ENCODE measurements around the gene BUB1B.
"Not testable (repeated sequence)": the region's sequence is repeated elsewhere in the genome, so short reads cannot be mapped to it uniquely, and the experiment has no call there.

Gene BUB1B

DNA sequence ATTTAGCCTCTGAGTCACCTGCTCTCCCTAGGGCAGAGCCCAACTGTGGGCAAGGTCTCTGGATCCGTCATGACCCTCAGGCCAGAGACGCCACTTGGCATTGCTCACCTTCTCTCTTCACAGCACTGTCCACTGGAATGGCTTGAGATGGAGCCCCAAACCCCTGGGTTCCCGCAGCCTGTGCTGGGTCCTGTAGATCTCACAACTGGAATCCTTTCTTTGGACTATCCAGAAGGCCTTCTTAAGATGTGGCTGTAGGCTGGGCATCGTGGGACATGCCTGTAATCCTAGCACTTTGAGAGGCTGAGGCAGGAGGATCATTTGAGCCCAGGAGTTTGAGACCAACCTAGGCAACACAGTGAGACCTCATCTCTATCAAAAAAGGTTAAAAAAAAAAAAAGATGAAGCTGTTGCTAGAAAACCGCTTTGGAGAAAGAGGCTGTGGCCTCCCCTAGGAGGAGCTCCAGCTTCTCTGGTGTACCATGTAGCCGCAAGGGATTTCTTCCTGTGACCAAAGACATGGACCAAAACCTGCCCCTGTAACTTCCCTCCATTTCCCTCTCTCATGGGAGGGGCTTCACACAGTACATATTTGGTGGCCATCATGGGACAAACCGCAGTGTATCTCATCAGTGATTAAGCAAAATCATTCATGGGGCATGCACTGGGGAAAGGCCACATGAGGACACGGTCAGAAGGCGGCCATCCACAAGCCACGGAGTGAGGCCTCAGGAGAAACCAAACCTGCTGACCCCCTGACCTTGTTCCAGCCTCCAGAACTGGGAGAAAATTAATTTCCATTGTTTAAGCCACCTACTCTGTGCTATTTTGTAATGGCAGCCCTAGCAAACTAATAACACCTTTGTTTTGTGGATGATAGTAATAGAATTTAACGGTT lies 23.3 kb upstream of the BUB1B start:
- no peak for DNase-seq

DNA sequence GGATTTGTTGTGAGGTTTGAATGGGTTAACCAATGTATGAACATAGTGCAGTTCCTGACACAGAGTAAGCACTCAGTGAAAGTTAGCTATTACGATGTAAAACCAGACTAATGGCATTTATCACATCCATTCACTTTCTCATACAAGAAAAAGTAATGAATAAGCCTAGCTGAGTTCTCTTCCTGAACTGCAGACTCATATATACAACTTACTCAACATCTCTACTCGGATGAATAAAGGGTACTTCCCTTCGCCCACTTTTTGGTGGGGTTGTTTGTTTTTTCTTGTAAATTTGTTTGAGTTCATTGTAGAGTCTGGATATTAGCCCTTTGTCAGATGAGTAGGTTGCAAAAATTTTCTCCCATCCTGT lies 22.7 kb upstream of the BUB1B start:
- not testable (repeated sequence) for DNase-seq

DNA sequence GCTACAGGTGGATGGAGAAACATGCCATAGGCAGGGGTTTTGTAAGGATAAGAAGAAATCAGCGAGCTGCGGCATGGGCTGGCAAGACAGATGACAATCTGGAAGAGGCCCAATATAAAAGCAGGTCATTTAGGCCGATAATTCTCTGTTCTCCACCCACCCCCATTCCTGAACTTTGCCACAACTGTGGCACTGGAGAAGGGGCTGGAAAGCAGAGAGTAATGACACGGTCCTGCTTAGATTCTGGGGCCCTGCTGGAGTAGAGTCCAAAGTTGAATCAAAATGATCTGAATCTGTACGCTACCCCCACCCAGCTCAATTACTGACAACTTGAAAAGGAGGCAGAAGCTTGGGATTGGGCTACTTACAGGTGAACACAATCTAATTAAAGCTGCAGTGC lies 18.4 kb upstream of the BUB1B start:
- DNase-seq, result no peak

DNA sequence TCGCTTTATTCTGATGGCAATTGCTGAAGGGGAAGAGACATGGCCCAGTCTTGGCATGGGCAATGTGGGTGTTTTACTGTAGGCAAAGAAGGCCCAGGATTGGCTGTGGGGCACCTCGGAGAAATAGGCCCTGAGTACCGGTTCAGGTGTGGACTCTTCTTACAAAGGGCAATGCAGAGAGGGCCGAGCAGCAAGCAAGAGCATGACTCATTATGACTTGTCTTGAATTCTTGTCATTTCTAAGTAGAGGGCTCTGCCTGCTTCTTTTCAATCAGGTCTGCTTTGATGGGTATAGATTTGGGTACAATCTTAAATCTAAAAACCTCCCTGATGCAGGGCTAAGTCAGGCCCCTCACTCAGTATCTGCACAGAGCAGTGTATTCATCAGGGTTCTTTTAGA lies 14.8 kb upstream of the BUB1B start:
- DNase-seq, result no peak

DNA sequence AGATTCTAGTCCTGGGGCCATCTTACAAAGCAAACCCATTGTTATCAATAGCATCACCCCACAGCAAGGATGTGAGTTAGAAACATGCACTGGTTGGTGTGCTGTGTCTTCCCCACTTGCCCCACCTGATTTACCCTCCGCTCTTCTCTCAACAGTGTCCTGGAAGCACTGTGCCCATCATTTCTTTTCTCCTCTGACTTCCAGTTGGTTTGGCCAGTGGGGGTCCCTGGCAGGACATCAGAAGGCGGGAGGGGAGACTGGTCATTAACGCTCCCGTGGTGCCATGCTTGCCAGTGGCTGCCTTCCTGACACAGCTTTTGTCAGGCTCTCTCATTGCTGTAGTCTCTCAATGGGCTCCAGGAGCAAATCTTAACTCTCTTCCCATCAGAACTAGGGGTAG lies 11.5 kb upstream of the BUB1B start:
- no peak for DNase-seq

DNA sequence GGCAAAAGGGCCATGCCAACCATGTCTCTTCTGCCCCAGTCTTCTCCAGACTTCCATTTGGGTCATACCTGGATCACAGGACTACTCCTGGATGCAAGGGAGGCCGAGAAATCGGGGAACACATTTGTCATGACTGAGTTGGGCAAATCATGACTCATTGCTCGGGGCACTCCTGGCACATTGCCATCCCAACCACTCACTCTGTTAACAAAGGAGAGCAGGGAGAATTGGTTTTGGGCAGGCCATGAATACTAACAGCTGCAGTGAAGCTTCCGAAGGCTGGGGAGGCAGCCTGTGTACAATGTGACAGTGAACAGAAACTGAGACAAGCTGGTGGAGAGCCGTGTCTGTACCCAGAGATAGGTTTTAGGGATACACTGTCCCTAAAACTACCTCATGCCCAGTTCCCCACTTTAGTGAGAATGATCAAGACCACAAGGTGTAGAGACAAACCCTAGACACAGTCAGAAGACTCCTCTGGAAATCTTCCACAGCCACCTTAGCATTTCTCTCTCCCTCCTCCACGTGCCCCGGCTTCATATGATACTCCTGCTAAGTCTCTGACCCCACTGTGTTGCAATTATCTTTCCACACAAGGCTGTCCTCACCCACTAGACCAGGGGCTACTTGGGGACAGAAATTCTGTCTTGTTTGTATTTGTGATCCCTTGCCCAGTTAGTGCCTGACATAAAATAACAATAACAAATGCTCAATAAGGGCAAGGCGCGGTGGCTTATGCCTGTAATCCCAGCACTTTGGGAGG lies 10.5 kb upstream of the BUB1B start:
- DNase-seq, result no peak

DNA sequence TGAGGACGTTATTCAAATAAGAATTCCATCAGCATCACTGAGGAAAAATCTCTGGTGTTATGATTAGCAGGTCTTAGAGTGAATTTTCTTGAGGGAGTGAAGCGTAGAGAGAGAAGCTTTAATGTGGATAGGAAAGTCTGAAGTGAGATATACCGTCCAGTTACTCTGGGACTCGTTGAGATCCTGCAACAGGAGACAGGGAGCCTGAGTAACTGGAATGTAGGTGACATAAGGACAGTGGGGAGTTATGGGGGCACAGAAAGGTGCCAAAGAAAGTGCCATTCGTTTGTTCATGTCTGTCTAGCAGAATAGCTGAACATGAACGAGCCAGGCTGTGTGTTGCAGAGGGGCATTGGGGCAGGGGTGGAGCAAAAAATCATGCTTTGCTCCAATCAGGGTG lies 9.4 kb upstream of the BUB1B start:
- no peak for DNase-seq

DNA sequence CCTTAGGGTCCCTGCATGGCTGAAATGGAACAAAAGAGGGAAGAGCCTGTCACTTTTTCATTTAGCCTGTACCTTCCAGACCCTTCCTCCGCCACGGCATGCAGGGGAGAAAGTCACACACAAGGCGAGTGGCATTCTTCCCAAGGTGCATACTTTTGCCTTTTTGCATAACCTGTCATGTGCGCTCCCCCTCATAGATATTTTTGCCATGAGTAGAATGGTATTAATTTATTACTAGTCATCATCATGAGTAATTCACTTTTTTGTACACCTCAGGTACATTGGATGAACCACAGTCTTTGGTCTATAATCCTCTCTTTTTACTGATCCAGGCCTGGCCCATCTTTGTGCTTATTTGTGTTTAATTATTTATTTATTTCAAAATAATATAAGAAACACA lies 8.9 kb upstream of the BUB1B start:
- DNase-seq, result no peak

DNA sequence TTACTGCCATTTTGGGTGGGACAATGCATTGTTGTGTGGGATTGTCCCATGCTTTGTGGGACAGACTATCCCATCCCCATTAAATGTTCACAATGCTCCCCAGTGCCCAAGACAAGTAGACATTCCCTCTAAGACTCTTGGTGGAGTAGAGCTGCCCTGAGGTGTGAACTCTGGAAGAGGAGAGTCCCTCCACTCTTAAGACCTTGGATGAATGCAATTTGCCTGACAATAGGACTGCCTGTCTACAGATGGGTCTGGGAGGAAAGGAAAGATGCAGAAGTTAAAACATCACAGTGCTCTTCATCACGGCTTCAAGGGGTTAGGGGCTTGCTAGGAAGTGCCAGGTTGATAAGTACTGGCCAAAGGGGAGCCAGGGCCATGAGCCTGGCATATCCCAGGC lies 6.0 kb upstream of the BUB1B start:
- DNase-seq, result not testable (repeated sequence)

DNA sequence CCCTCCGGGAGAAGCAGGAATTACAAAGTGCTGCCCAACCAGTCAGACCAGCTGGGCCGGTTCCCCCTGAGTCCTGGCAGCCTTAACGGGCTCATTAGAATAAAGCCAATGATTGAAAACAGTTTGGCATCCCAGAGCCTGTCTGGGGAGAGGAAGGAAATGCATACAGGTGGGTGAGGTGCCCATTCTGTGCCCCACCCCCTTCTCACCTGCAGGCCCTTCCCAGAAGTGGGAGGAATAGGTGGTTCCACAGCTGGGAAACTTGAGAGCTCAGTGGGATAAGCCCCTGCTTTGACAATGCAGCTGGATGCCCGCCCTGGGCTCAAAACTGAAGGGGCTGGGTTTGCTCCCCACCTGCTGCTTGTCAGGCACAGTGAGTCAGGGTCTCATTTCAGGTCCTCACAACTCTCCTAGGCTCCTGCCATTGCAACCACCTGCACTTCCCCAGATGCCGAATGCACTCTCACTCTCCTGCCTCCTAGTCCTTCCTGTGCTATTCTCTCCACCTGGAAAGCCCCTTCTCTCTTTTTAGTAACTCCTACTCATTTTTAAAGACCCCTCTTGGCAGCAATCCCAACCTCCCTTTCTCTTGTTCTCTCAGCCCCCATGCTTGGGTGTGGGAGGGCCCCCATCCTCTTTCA lies 5.5 kb upstream of the BUB1B start:
- DNase-seq, result no peak

DNA sequence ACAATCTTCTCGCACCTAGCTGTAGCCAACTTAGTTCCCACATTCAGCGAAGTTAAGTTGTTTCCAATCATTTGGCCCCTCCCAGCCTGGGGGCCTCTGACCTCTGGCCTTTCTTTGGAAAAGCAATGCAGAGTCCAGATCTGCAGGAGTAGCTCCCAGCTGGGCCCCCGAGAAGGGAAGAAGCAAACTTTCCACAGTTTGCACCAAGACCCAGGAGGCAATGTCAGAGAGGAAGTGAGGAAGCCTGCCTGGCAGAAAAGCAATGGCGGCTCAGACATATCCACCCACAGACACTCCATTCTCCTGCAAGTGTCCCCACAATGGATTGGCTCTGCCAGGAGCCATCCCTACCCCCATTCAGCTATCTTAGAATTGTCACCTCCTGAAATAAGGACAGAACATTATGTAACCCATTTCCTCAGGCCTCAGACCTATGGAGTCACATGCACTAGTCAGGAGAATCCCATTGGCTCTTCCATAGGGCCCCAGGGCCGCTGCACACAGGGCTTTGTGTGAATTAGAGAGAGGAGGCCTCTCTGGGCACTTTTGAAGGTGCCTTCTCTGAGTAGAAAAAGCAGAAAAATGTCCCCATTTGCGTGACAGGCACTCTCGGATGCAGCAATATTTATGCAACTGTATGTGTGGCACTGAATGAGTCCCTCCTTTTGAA lies 3.0 kb upstream of the BUB1B start:
- no peak for DNase-seq

DNA sequence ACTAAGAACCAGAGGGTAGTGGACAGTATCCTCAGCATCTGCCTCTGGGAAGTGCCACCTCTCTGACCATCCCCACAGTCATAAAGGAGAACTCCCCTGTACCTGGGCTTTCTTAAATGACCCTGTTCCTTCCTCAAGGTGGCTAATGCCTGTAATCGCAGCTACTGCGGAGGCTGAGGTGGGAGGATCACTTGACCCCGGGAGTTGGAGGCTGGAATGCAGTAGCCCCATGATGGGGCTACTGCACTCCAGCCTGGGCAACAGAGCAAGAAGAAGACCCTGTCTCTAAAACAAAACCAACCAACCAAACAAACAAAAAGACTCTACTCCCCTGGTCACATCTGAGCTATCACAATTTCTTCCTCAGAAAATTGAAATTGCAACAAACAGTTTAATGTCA lies 848 bp upstream of the BUB1B start:
- no peak for DNase-seq

DNA sequence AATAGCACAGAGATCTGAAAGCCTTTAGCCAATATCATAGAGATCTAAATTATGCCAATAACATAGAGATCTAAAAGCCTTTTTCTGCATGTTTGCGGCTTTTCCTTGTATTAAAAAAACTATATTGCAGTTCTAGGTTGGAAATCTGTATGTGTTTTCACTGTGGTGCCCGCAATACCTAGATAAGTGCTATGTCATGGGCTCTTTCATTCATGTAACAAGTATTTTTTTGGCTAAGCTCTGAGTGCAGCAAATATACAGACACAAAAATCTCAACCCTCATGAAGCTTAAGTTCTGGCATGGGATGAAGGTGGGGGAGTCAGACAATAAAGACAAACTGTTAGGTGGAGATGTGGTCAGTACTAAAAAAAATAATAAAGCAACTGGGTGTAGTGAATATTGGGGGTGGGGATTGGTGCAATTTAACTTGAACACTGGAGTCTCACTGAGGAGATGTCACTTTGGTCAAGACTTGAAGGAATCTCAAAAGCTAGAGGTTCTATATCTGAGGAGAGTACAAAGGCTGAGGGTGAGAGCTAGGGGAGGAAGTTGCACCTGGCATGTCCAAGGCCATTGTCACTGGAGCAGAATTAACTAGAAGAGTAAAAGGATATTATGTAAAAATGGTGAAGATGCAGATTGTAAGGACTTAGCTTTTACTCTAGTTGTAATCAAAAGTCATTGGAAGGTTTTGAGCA lies 973 bp downstream of the BUB1B start:
- no peak for DNase-seq

DNA sequence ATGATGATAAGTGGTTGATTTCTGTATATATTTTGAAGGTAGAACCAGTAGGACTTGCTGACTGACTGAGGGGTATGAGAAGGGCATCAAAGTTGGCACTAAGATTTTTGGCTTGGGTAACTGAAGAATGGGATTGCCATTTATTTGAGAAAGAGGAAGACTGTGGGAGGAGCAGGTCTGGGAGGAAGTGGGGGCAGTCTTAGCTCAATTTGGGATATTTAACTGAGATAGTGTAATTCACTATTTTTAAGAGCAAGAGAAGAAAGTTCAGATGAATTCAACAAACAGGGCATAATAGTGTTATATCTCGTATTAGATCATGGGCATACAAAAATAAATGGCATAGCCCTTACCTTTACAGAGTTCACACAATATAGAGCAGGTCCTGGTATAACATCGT lies 1.7 kb downstream of the BUB1B start:
- DNase-seq, result no peak

DNA sequence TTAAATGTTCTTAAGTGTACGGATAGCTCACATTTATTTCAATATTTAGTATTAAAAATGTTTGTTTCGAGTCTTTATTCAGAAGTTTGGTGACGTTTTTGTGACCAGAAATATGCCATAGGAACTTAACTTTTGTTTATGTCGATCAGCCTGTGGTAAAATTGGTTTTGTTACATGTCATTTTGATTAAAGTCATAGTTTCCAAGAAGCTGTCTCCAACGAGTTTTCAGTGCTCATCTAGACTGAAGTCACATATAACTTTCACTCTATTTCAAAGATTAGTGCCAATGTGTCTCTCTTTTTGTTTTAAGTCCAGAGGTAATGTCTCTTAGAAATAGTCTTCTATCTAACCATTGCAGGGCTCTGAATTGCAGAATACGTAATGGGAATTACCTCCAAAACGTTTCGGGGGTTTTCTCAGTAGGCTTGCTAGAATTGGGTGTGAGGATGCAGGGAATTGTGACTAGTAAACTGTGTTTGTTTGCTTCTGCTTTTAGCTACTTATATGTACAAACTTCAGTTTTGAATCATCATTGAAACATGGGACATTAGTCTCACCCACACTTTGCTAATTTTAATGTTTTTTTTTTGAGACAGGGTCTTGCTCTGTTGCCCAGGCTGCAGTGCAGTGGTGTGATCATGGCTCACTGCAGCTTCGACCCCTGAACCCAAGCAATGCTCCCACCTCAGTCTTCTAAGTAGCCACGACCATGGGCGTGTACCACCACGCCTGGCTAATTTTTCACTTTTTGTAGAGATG lies 3.0 kb downstream of the BUB1B start:
- DNase-seq, result no peak

DNA sequence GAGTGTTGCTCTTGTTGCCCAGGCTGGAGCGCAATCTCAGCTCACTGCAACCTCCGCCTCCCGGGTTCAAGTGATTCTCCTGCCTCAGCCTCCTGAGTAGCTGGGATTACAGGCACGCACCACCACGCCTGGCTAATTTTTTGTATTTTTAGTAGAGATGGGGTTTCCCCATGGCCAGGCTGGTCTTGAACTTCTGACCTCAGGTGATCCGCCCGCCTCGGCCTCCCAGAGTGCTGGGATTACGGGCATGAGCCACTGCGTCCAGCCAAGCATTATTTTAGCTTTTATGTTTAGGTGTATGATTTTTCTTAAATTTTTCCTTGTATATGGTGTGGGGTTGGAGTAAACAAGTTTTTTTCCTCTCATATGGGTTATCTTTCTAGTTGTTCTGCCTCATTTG lies 6.5 kb downstream of the BUB1B start:
- not testable (repeated sequence) for DNase-seq

DNA sequence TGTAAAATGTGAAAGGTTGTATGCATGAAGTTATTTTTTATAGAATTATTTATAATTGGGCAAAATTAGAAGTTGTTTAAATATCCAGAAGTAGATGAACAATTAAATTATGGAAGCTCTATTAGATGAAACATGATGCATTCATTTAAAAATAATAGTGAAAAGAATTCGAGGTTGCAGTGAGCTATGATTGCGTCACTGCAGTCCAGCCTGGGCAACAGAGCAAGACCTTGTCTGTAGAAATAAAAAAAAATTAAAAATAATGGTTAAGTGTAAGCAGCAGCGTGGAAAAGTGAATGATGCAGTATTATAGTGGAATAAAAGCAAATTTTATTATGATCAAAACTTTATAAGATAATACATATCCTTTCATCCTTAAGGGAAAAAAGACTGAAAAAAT lies 14.3 kb downstream of the BUB1B start:
- no peak for DNase-seq

DNA sequence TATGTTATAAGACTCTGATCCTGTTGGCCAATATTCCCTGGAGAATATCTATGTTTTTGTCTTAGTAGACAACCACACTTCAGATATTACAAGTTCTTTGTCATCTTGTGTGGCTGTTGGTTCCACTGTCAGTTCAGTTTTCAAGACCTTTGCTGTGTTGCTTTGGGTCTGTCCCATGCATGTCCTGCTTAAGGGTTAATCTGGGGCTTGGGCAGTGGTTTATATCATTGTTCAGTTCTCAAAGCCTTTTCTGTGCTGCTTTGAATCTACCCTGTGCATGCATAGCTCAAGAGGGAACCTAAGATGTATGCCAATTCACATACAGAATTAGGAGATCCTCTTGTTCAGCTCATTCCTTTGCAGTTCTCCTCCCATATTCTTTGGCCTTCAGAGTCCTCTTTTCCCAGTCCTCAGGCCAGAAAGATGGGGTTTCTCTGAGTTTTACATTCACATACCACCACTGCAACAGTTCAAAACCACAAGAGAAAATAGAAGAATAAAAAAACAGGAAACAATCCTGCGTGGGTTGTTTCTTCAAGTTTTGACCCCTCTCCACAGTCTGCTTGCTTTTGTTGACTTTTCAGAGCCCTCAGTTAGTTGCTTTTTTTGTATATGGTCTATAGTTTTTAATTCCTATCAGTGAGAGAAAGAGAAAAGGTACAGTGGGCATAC lies 21.6 kb downstream of the BUB1B start:
- DNase-seq, result no peak

DNA sequence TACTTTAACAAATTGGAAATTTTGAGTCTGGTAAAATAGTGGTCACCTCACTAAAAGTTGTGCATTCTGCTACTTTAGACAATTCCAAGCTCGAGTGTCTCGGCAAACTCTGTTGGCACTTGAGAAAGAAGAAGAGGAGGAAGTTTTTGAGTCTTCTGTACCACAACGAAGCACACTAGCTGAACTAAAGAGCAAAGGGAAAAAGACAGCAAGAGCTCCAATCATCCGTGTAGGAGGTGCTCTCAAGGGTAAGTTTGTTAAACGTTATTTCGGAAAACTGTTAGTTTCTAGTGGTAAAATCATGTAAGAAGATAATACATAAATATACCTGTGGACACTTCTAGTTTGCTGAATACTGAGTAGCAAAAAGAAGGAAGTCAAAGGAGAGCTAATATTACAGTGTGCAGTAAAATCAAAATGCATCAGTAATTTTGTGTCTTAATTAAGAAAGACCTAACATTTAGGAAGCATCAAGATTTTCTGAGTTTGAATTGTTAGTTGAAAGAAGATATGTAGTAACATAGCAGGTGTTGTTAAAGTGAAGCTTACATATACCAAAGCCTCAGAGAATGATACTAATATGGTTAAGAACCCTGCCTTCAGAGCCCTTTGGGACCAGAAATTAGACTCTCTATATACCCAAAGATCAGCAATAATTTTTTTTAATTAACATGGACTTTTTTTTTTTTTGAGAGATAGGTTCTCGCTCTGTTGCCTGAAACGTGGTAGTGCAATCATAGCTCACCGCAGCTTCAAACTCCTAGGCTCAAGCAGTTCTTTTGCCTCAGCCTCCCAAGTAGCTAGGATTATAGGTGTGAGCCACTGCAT lies 23.0 kb downstream of the BUB1B start:
- DNase-seq, result no peak

DNA sequence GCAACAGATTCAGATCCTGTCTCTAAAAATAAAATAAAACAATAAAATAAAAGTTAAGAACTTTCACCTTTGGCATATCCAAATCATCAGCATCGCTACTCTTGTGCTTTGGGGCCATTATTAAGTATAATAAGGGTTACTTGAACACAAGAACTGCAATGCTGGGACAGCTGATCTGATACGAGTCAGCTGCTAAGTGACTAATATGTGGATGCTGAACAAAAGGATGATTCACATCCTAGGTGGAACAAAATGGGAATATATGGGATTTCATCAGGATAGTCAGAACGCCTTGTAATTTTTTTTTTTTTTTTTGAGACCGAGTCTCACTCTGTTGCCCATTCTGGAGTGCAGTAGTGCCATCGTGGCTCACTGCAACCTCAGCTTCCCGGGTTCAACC lies 29.7 kb downstream of the BUB1B start:
- DNase-seq, result no peak
